NK-92 treated with Interleukin-12 subunit alpha and Interleukin-12 subunit beta, amount 100 ng/mL, for 24 hours (cell line): ENCODE data around the gene LRRC14B.

Source experiments
- DNase-seq: peaks from one replicate; lab custom pipeline; 2025; lab: John Stamatoyannopoulos, UW

LRRC14B gene

DNA sequence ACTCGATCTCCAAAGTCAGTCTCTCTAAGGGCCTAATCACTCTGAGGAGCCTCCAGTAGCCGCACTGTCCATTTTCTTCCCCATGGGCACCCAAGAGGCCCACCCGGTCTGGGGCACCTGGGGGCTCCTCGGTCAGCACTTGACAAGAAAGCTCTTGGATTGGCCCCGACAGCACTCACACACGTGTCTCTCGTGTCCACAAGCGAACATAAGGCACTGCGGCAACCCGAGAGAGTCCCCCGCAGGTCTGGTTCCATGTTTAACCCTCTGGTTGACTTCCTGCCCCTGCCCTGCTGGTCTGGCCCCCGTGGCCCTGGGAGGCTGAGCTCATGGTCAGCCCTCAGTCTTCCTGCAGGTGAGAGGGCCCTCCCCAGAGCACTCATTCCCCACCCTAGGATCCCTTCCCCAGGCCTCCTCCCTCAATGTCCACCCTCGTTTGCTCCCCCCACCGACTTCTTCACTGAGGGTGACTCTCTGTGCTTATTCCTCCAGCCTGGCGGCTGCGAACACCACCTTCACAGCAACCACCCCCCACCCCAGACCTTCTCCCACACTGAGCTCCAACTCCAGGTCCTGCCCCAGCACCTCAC is 16.3 kb upstream of the LRRC14B start:
- no peak for DNase-seq

DNA sequence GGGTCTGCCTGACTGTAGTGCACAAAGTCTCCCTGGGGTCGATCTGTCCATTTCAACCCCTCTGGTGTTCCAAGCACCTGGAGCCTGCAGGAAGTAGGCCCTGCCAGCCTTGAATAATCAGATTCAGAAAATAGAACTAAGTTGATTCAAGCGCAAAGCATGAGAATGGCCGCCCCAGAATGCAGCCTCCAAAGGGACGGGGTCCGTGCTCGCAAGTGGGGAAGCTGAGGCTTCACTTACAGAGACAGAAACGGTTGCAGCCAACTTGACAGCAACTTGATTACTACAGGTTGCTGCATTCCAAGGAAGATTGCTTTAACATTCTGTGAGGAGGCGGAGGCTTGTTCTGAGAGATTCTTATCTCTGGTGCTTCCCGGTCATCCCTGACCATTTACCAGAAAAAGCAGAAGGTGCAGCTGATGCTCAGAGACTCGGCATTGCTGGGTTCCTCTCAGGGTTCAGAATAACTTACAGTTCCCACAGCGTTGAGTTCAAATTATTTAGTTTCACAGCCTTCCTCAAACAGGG is 14.9 kb upstream of the LRRC14B start:
- no peak for DNase-seq

DNA sequence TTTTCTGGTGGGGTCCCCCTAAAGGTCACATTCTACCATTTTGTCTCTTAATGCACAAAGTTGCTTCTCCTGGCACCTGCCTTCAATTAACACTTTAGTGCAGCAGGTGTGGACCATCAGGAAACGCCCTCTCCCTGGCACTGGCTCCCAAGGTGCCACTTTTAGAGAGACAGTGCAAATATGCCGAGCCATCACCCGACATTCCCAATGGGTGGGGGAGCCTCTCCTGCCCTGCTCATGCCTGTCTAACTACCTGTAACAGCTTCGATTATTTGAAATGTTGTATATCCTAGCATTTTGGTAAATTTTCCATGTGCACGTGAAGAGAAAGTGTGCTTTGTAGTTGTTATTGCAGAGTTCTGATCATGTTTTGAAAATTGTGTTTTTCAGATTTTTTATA is 13.2 kb upstream of the LRRC14B start:
- no peak for DNase-seq

DNA sequence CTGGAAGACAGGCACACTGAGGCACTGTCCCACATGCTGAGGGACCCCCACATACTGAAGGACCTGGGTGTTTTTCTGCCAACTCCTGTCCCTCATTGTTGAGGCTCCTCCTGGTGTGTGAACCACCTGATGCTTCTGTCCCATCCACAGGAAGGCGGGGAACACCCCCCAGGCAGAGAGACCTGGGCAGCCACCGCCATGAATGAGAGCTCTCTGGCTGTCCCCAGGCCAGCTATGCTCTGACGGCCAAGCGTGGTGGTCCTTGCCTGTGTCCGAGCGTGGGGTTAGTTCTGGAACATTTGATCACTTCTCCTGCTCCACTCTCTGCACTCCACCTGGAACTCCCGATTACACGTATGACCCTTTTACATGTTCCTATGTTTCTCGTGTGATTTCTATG is 11.9 kb upstream of the LRRC14B start:
- DNase-seq: no peak

DNA sequence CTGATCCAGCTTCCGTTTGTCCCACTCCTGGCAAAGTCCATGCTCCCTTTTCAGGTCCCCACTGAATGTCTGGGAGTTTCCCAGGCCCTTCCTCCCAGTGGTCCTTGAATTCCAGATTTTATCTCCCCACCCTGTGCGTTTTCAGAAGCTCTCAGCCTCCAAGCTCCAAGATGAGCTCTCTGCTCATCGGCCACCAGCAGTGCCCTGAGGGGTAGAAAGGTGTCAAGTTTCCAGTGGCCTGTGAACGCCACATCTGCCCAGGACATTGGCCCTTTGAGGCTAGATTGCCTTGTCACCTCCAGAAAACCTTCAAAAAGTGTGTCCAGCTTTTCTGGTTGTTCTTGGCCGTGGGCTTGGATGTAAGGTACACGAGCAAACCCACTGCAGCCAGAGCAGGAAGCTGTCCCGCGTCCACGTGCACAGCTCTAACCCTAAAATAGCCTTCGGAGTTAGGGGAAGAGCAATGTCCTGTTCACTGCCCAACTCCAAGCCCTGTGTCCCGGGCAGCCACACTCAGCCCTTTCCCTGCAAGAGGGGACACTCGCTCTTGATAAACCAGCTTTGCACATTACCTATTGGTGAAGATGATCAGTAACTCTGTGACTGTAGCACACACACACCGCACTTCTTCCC is 10.9 kb upstream of the LRRC14B start:
- no peak for DNase-seq

DNA sequence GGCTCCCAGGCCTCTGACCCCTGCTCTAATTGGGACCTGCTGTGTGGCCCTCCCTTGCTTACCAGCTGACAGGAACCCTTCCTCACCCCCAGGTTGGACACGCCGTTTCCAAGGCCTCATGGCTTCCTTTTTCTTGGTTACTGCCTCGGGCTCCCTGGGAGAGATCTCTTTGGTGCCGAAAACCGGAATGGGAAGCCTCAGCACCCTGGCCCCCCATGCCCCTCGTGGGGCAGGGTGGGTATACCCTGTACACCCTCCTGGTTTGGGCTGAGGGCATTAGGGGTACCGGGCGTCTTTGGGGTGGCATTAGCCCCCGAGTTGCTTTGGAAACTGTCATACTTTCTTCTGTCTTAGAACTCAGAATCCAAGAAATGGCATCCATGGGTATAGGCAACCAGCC is 10.1 kb upstream of the LRRC14B start:
- no peak for DNase-seq

DNA sequence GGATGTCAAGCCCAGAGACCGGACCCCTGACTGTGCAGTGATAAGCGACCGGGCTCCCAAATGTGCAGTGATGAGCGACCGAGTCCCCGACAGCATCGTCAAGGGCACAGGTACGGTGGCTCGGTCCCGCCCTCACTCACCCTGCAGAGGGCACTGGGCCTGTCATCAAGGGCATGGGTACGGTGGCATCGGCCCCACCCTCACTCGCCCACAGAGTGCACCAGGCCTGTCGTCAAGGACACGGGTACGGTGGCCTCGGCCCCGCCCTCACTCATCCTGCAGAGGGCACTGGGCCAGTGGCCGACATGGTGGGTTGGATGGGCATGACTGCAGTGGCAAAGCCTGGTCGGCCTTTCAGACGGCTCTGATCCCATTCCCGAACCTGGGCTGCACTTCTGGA is 9.7 kb upstream of the LRRC14B start:
- no peak for DNase-seq

DNA sequence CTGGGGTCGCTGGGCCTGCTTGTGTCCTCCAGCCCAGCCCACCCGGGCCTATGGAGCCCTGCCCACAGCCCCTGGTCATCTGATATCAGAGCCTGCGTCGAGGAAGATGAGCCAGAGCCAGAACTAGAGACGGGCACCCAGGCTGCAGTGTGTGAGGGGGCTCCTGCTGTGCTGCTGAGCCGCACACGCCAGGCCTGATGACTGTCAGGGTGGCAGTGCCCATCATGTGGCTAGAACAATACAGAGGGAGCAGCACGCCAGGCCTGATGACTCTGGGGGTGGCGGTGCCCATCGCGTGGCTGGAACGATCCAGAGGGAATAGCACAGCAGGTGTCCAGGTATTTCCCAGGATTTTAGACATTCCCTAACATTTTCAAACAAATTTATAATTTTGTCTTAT is 9.2 kb upstream of the LRRC14B start:
- DNase-seq: no peak

DNA sequence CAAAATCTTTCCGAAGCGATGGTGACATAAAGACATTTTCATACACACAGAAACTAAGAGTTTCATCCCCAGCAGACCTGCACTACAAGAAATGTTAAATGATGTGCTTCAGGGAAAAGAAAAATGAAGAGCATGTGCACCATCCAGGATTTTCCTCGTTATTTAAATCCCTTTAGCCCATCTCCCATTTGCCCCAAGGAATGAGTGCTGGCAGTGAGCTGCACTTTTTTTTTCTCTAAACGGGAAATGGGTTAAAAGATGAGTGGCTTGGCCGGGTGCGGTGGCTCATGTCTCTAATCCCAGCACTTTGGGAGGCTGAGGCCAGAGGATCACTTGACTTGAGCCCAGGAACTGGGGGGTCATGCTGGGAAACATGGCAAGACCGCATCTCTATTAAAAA is 6.8 kb upstream of the LRRC14B start:
- no peak for DNase-seq

DNA sequence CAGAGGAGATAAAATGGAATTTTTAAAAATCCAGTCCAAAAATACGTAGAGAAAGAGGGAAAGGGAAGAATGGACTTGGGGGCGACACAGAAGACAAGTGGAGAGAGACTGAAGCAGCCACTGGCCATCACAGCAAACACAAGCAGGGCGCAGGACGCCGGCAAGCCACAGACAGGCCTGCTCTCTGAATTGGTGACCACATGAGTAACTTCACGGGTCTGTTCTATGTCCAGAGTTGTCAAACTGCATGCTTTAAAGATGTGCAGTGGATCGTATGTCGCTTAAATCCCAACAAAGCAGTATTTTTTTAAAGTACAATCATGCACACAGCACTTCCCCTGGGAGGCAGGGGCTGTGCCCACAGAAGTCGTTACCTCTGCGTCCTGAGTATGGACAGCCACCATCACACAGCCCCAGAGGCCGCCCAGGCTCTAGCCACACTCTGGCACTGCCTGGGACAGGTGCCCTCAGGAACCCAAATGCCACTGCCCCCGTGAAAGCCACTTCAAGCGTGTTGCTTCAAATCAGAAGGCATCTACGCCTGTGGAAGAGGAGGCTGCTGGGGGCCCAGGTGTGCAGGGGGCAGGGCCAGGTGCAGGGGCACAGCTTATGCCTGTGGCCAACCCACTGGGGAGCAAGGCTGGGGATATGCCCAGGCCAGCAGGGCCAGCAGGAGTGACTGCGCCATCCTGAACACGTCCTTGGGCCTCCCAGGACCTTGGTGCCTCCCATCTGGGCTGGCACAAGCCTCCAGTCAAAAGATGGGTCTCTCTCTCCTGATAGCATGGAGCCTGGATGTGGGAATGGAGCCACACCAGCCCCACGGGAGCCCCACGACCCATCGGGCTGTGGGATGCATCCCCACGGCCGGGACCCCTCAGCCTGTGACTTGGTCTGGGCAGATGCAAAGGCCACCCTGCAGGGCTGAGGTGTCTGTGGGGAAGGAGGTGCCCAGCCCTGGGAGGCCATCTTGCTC is 5.9 kb upstream of the LRRC14B start:
- DNase-seq: no peak

DNA sequence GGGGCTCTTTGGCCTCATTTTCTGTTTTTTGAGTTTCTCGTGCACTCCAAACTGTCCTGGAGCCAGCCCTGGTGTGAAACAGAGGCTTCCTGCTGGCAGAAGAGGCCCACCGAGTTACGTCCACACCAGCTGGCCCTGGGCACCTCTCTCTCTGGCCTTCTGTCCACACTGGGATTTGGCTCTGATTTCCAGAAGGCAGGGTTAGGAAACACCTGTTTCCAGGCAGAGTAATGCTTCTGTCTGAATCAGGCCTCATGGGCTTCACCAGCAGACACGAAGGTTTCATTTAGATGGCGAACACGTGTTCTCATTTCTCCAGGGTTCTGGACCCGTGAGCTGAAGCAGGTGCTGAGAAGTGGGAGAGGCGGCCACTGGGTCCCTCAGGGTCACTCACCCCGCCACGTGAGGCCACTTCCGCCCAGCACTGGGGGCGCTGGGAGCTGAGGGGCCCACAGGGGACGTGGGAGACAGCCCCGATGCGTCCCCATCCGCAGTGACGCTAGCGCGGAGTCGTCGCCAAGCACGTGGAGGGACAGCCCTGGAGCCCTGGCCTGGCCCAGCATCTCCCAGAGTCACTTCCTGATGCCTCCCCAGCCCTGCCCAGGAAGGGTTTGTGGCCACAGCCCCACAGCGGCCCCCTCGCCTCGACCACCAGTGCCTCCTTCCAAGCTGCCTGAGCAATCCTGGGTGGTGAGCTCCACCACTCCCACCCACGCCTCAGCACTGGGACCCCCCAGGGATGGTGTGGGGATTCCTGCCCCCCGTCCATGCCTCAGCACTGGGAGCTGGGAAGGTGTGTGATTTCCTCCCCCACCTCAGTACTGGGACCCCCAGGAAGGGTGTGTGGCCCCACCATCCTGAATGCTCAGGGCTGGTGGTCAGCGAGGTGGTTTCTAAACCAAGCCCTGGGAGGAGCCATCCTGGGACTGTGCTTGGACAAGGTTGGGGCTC is 4.9 kb upstream of the LRRC14B start:
- DNase-seq: no peak

DNA sequence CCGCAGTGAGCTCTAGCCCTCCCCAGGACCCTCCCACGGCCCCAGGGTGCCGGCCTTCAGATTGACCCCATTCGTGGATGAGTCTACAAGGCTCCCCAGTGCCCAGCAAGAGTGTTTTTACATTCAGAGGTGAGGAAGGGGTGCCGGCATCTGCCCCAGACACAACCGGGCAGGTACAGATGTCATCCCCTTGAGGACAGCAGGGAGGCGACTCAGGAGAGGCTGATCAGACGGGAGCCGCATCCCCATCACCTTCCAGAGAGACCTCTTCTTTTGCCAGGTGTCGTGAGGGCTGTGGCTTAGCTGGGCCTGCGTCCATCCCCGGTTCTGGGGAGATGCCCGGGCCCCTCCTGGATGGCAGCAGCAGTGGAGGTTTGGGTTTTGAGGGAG is 4.3 kb upstream of the LRRC14B start:
- no peak for DNase-seq

DNA sequence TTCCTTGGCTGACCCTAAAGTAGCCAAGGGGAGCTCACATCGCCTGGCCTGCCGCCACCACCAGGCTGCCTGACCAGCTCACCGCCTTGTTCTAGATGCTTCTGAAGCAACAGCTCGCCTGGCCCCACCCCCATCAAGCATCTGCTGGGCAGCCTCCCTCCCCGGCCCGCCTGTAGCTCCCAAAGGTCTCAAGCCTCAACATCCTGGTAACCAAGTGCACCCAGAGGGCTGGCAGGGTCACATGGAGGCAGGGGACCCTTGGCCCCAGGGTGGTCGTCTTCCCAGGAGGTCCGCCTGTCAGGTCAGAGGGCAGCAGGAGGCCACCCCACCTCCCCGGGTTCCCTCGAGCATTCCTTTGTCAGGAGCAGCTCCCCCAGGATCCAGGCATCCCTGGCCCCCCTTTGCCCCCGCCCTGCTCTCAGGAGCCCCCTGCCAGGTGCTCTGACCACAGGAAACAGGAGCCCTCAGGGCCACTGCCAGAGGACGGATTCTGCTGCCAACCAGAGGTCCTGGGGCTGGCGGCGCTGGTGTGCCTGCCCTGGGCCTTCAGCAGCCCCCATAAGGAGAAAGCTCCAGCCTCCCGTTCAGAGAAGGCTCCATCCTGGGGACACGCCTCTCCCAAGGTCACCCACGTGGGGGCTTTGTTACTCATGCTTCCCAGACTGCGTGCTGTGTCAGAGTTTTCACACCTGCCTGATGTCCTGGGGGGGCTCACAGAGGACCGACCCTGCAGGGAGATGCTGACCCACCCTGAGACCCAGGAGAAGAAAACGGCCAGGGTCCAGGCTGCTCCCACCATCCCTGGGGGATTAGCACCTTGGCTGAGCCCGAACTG is 3.5 kb upstream of the LRRC14B start:
- no peak for DNase-seq

DNA sequence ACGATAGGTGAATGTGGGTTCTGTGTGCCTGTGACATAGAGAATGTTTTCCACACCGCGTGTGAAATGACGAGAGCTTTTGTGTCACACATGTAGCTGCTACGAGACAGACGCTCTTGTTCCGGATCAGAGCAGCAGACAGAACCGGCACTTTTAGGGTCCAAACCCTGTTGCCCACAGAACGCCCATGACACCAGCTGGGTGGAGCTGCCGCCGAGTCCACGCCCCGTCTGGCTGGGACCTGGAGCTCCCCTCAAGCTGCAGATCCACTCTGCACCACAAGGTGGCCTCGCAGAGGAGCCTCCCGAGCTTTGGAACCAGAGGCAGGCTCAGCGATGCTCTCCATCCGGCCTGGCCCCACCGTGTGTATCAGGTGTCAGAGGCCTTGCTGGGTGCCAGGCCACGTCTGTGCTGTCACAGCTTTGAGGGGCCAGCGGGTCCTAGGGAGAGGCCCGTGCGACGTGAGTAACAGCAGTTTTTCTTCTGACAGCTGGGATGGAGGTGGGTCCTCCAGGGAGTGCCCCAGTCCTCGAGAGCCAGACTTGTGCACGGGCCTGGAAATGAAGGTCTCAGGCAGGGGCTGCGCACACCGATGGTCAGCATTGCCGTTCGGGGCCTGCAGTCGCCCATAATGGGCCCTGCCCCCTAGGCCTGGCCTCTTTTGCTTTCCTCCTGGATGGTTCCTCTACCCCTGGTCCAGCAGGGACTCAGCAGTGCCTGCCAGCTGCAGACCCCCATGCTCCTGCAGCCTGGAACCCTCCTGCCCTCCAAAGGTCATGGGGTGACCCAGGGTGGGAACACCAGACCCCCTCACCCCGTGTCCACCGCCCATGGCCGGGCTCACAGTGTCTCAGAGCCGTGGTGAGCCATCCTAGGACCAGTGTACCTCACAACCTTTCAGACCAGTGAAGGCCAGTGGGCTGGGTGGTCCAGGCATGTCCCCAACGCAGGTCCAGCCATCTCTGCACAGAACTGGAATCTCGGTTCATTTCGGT is 2.5 kb upstream of the LRRC14B start:
- peak; percentile 65 for DNase-seq

DNA sequence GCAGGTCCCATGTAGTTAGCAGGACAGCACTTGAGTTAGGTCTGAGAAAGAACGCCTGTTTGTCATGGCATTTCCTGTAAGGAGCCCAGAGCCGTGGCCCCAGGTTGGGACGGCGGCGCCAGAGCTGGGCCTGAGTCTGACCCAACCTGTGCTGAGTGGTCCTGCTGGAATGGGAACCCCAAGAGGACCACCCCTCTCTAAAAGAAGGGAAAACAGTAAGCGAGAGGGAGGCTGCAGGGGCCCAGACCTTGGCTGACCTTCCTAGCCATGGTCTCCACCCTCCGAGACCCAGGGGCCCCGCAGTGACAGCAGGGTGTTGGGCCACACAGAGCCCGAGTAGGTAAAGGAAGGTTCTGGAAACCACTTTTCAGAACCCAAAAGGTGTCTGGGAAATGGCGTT is 1.8 kb upstream of the LRRC14B start:
- DNase-seq: no peak

DNA sequence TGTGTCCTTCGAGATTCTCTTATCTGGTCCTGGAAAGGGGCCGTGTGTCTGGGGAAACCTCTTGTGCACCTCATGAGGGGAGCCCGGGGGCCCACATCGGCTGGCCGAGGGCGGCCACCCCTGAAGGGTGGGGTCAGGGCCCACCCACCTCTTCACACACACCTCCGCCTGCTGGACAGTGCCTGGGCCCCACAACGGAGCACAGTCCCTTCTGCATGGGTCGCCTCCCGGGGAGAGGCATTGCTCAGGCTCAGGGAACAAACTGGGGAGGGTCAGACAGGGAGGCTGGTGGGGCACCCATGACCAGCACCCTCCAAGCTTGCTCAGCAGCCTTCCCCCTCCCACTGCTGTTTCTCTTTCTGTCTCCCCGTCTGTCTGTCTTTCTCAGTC is 1.3 kb upstream of the LRRC14B start:
- no peak for DNase-seq

DNA sequence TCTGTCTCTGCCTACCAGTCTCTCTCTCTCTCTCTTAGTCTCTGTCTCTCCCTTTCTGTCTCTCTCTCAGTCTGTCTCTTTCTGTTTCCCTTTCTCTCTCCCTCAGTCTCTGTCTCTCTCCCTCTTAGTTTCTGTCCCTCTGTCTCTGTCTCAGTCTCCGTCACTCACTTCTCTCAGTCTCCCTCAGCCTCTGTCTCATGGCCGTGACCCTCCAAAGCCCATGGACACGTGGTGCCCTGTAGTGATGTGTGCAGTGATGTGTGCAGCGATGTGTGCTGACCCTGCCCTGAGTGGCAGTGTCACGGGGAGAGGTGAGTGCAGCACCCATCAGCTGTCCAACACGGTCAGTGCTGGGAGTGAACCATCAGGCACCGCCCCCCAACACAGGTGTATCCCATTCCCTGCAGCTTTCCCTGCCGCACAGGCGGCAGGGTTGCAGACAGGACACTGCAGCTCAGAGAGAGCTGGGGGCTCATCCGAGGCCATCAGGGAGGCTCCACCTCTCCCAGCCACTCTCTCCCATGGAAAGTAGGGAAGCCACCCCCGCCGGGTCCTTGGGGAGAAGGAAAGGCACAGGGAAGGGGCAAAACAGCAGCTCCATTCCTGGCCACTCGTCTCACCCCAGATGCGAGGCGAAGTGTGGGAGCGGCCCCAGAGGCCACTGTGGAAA is 794 bp upstream of the LRRC14B start:
- no peak for DNase-seq

DNA sequence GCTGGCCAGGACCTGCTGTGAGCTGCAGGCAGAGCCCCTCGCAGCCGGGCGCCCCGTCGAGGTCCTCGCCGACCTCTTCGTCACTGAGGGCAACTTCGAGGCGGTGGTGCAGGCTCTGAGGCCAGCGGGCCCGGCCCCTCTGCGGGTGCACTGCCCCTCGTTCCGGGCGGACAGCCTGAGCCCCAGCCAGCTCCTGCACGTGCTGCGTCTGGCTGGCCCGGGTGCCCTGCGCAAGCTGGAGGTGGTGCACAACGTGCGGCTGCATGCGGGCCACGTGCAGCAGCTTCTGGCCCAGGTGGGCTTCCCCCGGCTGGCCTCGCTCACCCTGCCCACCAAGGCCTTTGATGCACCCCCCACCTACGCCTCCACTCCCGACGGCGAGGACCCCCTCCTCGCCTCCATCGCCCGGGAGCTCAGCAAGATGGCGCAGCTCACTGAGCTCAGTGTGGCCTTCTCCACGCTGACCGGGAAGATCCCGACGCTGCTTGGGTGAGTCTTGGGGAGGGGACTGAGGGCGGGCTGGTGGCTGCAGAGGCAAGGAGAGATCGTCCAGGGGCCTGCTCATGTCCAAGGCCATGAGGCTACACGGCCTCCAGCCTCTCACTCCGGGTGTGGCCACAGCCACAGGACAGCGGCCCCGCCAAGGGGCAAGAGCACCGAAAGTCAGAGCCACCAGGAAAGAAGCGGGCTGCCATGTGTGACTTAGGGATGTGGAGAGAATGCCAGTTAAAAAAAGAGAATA is 825 bp downstream of the LRRC14B start:
- no peak for DNase-seq

DNA sequence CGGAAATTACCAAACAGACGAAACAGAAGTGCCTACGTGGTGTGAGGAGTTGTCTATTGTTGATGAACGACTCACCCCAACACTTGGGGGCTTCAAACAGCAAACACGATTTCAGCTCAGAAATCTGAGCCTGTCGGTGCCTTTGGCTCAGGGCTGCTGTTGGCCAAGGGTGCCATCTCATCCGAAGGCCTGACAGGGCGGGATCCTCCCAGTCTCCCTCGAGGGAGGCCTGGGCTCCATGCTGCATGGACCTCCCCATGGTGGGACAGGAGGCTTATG is 1.3 kb downstream of the LRRC14B start:
- no peak for DNase-seq
